DOHH2 (cell line): ENCODE data around the gene GLIPR1.

ENCODE experiments used
- EZH2phosphoT487 ChIP-seq: fragments of 200-600 bp; sonication (generic); IDR thresholded peaks from 2 replicates; pipeline ENCODE4 v1.6.1; 2017; ENCODE audit warnings: borderline replicate concordance, mild to moderate bottlenecking, antibody characterized with exemption, low read length, moderate library complexity, mixed read lengths
- TF ChIP-seq, protein P1 (sequence below): fragments of 200-600 bp; sonication (generic); IDR thresholded peaks from one replicate; pipeline ENCODE4 v1.5.1; 2014; ENCODE audit warnings: antibody characterized with exemption, mild to moderate bottlenecking, low read depth, low read length; ENCODE audit not compliant: poor library complexity, severe bottlenecking

DNA sequence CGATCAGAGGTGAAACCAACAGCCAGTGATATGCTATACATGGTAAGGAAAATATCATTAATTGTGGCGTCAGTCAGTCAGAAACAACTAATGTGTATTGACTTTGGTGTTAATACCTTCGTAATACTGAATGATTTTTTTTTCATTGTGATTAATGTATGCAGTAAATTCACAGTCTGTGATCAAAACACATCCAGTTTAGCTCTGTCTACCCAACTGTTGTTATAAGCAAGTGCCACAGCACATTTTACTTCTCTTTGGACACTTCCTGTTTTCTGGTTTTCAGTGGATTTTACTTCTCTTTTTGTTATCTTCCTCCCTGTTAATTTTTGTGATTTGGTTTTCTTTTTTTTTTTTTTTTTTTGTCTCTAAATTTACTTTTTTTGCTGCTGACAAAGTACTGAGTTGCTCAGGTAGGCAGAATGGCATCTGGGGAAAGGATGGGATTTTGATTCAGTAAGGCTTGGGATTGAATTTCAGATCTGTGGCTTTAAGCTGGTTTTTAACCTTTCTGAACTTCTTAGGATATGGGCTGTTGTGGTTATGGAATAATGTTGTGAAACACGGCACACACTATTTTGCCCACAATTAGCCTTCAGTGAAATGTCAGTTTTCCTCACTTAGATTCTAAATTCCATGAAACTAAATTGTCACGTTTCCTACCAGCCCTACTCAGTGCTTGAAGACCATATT is 604 bp downstream of the GLIPR1 start:
- TF ChIP-seq, protein P1, sequence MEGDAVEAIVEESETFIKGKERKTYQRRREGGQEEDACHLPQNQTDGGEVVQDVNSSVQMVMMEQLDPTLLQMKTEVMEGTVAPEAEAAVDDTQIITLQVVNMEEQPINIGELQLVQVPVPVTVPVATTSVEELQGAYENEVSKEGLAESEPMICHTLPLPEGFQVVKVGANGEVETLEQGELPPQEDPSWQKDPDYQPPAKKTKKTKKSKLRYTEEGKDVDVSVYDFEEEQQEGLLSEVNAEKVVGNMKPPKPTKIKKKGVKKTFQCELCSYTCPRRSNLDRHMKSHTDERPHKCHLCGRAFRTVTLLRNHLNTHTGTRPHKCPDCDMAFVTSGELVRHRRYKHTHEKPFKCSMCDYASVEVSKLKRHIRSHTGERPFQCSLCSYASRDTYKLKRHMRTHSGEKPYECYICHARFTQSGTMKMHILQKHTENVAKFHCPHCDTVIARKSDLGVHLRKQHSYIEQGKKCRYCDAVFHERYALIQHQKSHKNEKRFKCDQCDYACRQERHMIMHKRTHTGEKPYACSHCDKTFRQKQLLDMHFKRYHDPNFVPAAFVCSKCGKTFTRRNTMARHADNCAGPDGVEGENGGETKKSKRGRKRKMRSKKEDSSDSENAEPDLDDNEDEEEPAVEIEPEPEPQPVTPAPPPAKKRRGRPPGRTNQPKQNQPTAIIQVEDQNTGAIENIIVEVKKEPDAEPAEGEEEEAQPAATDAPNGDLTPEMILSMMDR: no peak
- TF ChIP-seq EZH2phosphoT487: no peak
